HG02759 (cell line): ENCODE results near the gene AKR1E2.
"Not testable (repeated sequence)": the region's sequence is repeated elsewhere in the genome, so short reads cannot be mapped to it uniquely, and the experiment has no call there.

Experiments
- ATAC-seq: cut with Tn5 transposase; IDR thresholded peaks from one replicate; pipeline ENCODE4 v1.9.1; 2021; ENCODE audit warnings: mild to moderate bottlenecking, moderate library complexity; ENCODE audit not compliant: unreplicated experiment

AKR1E2 gene

DNA sequence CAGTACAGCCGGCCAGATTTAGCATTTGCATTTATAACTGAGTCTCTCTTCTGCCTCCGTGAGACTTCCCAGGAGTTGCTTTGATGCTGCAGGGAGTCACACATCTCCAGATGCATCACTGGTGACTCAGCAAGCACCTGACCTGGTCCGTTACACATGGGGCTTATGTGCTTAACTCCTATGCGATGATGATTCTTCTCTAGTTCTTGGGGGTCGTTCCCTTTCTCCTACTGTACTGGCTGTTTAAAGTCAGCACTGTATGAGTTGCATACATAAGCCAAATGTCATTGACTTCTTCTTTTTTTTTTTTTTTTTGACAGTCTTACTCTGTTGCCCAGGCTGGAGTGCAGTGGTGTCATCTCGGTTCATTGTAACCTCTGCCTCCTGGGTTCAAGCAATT is 13.0 kb upstream of the AKR1E2 start:
- ATAC-seq, result no peak

DNA sequence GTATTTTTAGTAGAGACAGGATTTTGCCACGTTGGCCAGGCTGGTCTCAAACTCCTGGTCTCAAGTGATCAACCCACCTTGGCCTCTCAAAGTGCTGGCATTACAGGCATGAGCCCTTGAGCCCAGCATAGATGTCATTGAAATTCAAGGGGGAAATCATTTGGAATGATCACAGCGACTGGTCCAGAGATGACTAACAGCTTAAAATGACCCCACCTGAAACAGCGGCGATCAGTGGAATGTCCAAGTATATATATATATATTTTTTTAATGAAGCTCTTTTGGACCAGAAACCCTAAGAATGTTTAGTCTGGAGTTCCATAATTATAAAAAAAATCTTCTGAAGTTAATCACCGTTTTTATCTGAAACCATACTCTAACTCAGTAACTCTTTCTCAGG is 12.5 kb upstream of the AKR1E2 start:
- no peak for ATAC-seq

DNA sequence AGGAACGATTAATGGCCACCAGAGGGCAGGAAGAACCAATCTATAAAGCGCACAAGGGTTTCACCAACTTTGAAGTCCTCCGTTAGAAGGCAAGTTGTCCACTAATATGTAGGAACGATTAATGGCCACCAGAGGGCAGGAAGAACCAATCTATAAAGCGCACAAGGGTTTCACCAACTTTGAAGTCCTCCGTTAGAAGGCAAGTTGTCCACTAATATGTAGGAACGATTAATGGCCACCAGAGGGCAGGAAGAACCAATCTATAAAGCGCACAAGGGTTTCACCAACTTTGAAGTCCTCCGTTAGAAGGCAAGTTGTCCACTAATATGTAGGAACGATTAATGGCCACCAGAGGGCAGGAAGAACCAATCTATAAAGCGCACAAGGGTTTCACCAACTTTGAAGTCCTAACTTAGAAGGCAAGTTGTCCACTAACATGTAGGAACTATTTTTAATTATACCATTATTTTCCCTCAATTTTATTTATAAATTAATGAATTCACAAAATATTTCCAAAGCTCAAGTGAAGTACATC is 10.3 kb upstream of the AKR1E2 start:
- ATAC-seq, result not testable (repeated sequence)

DNA sequence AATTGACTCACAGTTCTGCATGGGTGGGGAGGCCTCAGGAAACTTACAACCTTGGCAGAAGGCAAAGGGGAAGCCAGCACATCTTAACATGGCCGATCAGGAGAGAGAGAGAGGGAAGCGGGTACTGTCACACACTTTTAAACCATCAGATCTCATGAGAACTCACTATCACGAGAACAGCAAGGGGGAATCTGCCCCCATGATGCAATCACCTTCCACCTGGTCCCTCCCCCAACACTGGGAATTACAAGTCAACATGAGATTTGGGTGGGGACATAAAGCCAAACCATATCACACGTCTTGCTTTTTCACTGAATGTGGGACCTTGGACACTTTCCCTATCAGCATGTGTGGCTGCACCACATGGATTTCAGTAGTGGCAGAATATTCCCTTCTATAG is 9.0 kb upstream of the AKR1E2 start:
- ATAC-seq, result no peak

DNA sequence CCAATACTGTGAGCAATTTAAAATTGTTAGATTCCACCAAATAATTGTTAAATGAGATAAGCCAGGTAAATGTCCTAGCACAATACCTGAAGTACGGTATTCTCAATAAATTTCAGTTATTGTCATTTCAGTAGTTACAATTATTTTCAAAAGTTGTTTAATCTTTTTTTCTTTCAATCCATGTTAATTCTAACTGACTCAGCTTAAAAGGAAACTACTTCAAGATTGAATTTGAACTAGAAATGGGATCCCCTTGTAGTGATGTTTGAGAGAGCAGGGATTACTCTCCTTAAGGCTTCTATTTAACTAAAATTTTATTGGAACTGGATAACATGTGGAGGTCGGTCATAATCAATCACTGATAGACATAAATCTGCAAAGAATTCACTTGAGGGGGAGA is 6.9 kb upstream of the AKR1E2 start:
- no peak for ATAC-seq

DNA sequence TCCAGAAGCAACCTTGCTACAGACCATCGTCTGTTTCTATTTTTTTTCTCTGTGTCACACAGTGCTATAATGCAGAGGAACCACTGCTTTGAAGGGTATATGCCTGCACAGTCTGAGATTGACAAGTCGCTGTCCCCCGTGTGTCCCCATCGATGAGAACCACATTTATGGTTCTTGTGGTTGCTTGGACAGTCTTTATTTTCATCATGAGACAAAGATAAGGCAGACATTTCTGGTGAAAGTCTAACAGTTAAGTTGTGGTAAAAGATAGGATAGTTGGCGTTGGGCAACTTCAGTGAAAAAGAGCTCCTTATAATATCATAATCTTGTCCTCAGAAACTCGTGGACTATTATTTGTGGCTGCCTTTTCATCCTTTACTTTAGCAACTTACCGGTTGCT is 6.3 kb upstream of the AKR1E2 start:
- no peak for ATAC-seq

DNA sequence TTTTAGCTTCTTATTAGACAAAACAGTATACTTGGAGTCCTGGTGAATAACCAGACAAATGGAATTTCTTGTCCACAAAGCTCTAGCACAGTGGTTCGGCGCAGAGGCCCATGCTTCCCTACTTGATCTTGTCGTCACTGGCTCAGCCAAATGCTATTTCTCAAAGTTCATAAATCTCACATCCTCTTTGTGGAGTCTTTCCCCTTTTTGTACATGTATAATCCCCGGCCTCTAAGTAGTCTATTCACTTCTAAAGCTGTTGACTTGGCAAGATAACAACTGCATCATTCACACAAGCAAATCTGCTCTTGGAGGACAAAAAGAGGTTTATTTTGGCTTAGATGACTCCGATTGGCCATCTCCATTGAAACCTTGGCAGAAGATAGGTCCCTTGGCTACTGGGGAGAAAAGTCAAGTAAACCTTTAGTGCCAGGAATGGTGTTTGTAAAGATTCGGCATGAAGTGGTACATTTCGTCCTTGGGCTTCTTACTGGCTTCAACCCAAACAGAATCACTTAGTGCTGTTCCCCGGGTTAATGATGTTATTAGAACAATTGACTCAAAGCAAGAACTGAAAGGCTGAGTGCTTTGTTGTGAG is 5.1 kb upstream of the AKR1E2 start:
- no peak for ATAC-seq

DNA sequence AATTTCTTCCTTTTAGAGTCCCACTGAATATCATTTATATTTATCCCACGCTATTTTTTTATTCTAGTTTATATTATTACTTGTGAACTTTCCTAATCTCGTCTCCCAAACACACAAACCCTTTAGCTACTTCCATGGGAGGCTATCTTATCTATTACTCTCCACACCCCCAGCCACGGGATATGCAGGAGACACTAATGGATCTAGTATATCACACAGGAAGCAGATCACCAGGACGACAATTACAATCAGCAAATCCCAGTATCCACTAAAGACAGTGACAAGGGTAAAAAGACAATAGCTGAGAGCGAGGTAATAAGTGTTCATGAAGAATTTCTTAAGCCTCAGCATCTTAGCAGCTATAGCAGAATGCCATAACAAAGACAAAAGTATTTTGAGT is 3.8 kb upstream of the AKR1E2 start:
- ATAC-seq, result no peak

DNA sequence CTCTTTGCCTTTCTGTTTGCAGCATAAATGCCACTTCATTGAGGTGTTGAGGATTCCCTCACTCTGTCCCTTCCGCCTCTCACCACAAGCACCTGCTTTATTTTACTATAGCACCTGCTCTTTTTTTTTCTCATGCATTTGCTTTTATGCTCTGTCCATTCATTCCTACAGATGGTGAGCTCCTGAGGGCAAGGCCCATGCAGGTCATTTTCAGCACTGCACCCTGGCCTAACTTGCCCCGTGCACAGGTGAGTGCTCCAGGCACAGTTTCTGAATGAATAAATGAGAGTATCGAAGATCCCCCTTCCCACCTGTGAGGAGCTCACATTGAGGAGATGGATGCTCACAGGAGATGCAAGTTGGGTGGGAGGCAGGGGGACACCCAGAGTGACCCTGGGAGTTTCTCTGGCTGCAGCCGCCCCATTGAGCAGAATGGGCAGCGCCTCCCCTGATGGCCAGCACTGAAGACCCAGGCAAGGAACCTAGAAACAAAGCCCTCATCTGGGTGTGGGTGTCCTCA is 1.2 kb upstream of the AKR1E2 start:
- ATAC-seq, result no peak

DNA sequence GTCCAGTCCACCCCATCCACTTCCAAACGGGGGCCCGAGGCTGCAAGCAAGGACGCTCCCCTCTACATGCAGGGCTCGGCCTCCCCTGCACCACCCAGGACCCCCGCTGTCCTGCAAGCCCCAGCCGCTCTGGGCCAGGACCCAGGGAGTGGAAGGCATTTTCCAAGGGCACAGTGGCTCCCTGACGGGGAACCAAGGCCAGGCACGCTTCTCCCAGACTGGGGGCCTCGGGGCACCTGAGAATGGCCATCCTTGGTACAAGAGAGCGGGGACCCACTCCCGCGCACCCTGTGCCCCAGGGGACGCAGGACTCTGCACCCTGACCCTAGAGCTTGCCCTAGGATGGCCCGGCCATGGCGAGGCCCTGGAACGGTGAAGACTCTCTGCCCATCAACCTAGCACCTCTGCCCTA is 545 bp upstream of the AKR1E2 start:
- no peak for ATAC-seq

DNA sequence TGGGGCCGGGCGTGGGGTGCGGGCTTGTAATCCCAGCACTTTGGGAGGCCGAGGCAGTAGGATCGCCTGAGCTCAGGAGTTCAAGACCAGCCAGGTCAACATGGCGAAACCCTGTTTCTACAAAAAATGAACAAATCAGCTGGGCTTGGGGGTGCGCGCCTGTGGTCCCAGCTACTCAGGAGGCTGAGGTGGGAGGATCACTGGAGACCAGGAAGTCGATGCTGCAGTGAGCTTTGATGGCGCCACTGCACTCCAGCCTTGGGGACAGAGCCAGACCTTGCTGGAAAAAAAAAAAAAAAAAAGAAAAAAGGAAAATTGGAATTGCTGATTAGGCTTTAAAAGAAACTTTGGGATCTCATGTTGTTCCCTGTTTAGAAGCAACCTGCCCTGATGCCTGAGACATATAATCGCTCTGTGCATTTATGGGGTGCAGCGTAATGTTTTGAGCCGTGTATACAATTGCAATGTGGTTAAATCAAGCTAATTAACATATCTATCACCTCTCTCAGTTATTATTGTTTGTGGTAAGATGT is 851 bp downstream of the AKR1E2 start:
- ATAC-seq, result no peak

DNA sequence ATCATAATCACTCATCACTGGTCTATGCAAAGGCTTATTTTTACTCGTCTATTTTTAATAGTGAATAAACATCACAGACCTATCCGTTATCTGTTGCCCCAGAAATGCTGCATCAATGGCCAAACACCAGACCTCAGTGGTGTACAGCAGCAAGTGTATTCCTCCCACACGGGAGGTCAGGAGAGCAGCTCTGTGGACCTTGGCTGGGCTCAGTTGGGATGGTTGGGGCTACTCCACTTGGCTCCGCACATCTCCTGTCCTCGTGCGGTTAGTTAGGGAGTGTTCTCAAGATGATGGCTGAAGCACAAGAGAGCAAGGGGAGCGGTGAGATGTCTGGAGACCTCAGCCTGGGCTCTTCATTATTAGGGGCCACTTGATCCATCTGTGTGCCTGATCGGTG is 2.0 kb downstream of the AKR1E2 start:
- ATAC-seq, result no peak

DNA sequence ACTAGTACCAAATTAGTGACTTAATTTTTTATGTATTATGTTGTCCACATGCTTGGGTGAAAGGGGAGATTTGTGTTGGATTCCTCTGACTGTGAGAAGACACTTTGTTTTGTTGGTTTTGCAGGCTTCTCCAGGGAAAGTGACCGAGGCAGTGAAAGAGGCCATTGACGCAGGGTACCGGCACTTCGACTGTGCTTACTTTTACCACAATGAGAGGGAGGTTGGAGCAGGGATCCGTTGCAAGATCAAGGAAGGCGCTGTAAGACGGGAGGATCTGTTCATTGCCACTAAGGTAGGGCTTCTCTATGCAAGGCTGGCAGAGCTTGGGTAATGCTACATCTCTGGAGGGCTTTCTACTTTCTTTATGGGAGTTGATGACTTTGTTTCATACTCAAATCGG is 4.5 kb downstream of the AKR1E2 start:
- ATAC-seq, result no peak

DNA sequence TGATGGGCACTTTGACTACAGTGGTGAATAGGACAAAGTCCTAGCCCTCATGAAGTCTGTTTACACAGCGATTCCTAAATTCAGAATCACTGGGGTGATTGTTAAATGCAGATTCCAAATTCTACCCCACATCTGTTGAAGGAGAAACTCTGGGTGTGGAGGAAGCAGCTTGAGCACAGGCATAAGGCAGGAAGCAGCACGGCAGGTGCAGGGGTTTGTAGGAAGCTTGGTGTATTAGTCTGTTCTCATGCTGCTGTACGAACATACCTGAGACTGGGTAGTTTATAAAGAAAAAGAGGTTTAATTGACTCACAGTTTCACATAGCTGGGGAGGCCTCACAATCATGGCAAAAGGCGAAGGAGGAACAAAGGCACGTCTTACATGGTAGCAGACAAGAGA is 5.1 kb downstream of the AKR1E2 start:
- ATAC-seq, result no peak

DNA sequence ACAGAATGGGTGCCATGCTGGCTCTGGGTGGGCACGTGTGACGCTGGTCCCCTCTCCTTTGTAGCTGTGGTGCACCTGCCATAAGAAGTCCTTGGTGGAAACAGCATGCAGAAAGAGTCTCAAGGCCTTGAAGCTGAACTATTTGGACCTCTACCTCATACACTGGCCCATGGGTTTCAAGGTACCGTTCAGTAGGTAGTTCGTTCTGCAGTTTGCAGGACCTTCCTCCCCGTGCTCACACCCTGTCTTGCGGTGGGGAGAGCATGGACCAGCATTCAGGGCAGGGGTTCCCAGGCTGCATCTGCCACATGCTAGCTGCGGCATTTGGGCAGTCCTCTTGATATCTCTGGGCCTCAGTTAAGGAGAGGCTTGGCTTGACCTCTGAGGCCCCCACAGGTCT is 7.3 kb downstream of the AKR1E2 start:
- ATAC-seq, result no peak

DNA sequence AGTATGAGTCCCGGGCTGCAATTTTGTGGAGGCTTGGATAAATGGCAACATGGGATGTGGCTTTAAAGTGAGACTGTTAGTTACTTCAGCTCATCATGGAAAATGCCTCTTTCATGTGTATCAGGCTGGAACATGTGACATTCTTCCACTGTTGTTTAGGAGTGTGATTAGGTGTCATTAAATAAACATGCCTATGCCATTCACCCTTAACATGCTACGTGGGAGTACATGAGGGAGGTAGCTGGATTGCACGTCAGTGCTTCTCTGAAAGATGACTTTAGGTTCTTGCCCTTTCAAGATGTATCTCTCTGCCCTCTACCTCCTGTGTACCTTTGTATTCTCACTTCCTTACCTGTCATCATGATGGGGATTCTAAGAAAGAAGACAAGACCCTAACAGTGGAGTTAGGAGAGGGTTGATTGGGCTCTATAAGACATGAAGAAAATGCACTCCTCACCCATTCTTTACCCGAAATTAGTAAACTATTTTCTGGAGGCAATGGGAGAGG is 8.9 kb downstream of the AKR1E2 start:
- no peak for ATAC-seq

DNA sequence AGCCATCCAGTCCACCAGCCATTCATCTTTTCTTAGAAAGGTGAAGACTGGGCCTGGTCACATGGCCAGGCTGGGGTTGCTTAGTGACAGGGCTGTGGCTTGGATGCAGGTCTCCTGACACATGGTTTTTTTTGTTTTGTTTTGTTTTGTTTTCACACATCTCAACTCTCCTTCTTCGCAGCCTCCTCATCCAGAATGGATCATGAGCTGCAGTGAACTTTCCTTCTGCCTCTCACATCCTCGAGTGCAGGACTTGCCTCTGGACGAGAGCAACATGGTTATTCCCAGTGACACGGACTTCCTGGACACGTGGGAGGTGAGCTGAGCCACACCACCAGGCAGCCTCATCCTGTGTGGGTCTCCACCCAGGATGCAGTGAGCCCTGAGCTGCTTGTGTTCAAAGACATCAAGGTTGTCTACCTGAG is 9.5 kb downstream of the AKR1E2 start:
- no peak for ATAC-seq

DNA sequence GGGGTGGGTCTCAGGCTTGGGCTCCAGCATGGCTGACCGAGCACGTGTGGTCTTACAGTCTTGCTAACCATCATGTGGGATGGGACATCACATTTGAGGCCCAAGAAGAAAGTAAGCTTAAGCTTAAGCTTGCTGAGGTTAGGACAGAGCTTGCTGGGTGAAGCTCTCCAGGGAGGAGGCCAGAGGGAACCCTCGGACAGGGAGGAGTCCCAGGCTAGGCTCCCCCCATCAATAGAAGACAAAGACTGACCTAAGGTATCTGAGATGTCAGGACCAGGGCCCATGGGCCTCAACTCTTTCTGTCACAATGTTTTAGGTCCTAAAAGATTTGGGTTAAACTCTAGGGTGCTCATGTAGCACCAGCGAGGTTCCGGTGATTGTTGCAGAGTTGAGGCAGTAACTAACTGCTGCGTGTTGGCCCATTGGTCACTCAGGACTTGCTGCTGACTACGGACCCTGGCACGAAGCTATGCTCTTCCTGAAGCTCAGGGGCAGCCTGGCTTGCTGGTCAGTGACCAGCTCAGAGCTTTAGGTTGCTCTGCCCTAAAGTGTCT is 10.5 kb downstream of the AKR1E2 start:
- no peak for ATAC-seq

DNA sequence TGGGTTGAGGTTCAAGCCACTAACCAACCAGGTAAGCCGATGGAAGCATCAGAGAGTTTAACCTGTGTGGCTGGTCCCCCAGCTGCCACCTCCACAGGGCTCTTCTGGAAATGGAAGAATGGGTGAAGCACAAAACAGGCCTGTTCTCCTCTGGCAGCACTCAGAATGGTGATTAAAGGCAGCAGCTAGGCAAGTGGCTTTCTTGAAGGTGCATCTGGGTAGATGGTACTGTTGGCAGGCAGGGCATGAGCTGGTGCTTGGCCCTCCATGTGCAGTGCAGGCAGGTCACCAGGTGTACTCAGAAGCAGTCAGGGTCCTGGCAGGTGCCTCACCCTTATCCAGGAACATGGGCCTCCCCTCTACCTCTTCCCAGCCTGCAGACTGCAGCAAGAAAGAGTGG is 11.5 kb downstream of the AKR1E2 start:
- ATAC-seq, result no peak

DNA sequence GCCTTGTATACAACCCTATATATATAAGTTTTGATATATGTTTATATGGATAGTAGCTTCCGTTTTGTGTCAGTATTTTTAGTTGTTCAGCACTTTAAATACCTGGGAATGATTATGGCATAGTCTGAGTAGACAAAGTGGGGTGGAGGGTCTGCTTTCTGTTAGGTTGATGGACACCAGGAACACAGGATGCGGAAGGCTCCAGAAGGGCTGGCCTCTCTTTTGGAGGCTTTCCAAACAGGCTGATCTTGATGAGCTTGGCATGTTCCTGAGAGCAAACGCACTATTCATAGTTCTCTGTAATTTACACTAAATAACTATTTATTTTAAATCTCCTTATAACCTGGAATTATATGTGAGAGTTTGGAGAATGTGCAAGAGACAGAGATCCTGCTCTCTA is 12.7 kb downstream of the AKR1E2 start:
- ATAC-seq, result no peak

DNA sequence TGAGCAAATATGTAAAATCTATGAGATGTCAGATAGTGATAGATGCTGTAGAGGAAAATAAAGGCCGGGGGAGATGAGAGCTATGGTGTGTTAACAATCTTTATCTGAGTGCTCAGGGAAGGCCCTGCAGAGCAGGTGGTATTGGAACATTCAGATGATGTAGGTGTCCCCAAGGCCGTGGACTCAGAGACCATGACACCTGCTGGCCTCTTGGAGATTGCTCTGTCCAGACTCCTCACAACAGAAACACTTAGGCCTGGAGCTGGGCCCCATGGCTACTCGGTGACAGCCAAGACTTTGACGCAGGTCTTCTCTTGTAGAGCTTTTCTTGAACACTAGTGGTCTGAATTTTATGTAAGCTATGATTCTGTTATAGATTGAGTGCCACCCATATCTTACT is 13.3 kb downstream of the AKR1E2 start:
- no peak for ATAC-seq

DNA sequence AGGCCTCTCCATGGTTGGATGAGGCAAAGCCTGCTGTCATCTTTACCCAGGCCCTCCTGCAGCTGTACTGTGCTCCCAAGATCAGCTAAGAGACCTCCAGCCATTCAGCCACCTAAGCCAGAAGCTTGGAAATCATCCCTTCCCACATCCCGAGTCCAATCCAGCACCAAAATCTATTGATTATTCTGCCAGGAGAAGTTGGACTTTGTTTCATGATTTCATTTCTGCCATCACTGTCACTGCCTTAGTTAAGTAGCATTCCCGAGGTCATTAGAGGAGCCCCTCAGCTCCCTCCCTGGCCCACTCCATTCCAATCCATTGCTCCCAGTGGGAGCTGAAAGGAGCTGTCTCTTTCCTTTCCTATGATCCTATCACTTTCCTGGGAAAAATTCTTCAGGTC is 14.1 kb downstream of the AKR1E2 start:
- ATAC-seq, result no peak
